ENCODE measurements around the gene CYB561. TPM values are rescaled to one million over a fixed set of nuclear protein-coding genes. Genes with fewer than 3 reads are reported as not detected.

Gene CYB561
- total and polyA plus RNA-seq, 9 of the 15 experiments (the other 6 are each of a cell fraction or from before 2014, with no cell fraction given), result 4.0 to 30.8 (median 17.4) TPM

DNA sequence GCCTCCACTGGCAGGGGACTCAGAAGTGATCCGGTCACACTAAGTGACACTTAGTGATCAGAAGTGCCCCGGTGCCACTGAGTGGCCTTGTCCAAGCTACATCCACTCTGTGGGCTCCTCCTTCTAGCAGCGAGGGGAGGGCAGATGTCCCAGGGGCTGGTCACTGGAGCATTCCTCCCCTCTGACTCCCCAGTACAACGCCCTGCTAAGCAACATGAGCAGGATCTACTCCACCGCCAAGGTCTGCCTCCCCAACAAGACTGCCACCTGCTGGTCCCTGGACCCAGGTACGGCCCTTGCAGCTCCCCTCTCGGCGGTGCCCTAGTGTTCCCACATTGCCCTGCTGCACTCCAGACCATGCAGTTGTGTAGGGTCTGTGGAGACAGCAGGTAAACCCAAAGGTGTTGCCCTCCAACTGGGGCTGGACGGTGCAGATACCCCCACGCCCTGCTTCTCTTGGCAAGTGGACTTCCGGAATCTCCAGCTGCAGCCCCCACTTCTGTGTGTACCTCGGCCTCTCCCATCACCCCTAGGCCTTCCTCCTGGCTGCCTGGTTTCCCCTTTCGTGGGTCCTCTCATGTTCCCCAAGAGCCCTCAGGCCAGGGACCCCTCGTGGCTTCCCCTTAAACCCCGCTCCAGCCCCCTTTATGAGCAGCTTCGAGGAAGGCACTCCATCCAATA lies 32.8 kb upstream of the CYB561 start (continued):
- TF ChIP-seq, protein P1, sequence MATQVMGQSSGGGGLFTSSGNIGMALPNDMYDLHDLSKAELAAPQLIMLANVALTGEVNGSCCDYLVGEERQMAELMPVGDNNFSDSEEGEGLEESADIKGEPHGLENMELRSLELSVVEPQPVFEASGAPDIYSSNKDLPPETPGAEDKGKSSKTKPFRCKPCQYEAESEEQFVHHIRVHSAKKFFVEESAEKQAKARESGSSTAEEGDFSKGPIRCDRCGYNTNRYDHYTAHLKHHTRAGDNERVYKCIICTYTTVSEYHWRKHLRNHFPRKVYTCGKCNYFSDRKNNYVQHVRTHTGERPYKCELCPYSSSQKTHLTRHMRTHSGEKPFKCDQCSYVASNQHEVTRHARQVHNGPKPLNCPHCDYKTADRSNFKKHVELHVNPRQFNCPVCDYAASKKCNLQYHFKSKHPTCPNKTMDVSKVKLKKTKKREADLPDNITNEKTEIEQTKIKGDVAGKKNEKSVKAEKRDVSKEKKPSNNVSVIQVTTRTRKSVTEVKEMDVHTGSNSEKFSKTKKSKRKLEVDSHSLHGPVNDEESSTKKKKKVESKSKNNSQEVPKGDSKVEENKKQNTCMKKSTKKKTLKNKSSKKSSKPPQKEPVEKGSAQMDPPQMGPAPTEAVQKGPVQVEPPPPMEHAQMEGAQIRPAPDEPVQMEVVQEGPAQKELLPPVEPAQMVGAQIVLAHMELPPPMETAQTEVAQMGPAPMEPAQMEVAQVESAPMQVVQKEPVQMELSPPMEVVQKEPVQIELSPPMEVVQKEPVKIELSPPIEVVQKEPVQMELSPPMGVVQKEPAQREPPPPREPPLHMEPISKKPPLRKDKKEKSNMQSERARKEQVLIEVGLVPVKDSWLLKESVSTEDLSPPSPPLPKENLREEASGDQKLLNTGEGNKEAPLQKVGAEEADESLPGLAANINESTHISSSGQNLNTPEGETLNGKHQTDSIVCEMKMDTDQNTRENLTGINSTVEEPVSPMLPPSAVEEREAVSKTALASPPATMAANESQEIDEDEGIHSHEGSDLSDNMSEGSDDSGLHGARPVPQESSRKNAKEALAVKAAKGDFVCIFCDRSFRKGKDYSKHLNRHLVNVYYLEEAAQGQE (IDR thresholded peaks at IDR 0.05; ENCODE audit: borderline replicate concordance), result peak; percentile 90
- TF ChIP-seq, protein P1 (CRISPR knock-in tag; IDR thresholded peaks at IDR 0.05; ENCODE audit: low read depth), result no peak
- TF ChIP-seq FOXK2 (conservative IDR thresholded peaks at IDR 0.05 in 1 of 2, IDR thresholded peaks at IDR 0.05 in 1 of 2; ENCODE audit: low read depth in 2 of 2) (peak; percentile 38 to 39; a peak in 1 of 4 replicates), SP1 (CRISPR knock-in tag; IDR thresholded peaks at IDR 0.05) (peak; percentile 39; the same call in 1 of the 2 replicates), ARID2 (IDR thresholded peaks at IDR 0.05) (peak; percentile 76; the same call in 1 of the 2 replicates), MAFK (IDR thresholded peaks at IDR 0.05; ENCODE audit: low read length) (no peak)
